GM12892 (cell line): ENCODE results near the gene FSCN2.

Source experiments
- POLR2A ChIP-seq: IDR thresholded peaks from 2 replicates; pipeline ENCODE4 v1.6.1; 2011; ENCODE audit warnings: low read depth, low read length, control low read depth
- POLR2AphosphoS5 ChIP-seq: IDR thresholded peaks from 2 replicates; pipeline ENCODE4 v1.6.1; 2011; ENCODE audit warnings: low read depth, low read length, control low read depth
- TAF1 ChIP-seq: IDR thresholded peaks from 2 replicates; pipeline ENCODE4 v1.6.1; 2011; ENCODE audit warnings: low read depth, mild to moderate bottlenecking, control low read depth, low read length, borderline replicate concordance

DNA sequence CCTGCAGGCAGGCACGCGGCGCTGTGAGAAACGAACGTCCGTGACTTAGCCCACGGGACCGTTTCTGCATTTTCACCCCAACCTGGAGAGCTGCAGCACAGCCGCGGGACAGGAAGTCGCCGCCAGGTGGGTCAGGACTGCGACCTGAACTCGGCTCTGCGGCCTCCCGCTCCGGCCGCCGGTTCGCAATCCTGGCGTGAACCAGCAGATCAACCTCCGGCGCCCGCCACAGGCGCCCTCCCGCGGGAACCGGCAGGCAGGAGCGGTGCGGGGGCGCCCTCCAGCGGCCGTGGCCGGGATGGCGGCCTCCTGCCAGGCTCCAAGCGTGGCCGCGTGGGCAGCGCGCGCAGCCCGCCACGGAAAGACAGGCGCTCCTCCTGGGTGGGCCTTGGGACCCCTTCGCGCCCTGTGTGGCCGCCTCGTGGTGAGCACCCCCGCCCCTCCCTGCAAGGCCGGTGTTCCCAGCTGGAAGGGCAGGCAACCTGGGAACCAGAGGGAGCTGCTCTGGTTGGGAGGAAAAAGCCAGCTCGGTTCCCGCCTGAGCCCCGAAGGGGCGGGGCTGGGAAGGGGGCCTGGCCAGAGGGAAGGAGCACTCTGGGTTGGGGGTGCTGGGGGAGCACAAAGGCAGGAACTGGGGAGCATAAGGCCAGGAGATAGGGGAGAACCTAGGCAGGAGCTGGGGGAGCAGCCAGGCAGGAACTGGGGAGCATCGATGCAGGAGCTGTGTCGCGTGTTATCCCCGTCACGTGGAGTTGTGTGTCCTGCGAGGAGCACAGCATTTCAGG lies 43.8 kb upstream of the FSCN2 start:
- TF ChIP-seq POLR2AphosphoS5 (no peak), POLR2A (no peak), TAF1 (no peak)
